ENCODE results near the gene AKNA.

Gene AKNA

DNA sequence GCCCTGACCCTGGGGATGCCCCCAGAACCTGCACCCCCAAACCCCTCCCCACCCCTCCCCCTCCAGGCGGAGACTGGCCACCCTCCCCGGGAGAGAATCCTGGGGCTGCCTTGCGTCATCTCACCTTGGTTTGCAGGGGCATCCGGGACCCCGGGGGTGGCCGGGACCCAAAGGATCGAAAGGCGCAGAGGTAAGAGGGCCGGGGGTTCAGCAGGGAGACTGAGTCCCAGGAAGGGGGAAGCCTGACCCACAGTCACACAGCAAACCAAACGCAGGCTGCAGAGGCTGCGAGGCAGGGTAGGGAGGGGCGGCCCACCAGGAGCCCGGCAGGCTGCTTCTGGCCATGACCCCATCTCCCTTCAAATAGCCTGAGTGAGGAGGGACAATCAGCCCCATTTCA, 98.7 kb downstream of the AKNA start:
- TF ChIP-seq, protein P1, sequence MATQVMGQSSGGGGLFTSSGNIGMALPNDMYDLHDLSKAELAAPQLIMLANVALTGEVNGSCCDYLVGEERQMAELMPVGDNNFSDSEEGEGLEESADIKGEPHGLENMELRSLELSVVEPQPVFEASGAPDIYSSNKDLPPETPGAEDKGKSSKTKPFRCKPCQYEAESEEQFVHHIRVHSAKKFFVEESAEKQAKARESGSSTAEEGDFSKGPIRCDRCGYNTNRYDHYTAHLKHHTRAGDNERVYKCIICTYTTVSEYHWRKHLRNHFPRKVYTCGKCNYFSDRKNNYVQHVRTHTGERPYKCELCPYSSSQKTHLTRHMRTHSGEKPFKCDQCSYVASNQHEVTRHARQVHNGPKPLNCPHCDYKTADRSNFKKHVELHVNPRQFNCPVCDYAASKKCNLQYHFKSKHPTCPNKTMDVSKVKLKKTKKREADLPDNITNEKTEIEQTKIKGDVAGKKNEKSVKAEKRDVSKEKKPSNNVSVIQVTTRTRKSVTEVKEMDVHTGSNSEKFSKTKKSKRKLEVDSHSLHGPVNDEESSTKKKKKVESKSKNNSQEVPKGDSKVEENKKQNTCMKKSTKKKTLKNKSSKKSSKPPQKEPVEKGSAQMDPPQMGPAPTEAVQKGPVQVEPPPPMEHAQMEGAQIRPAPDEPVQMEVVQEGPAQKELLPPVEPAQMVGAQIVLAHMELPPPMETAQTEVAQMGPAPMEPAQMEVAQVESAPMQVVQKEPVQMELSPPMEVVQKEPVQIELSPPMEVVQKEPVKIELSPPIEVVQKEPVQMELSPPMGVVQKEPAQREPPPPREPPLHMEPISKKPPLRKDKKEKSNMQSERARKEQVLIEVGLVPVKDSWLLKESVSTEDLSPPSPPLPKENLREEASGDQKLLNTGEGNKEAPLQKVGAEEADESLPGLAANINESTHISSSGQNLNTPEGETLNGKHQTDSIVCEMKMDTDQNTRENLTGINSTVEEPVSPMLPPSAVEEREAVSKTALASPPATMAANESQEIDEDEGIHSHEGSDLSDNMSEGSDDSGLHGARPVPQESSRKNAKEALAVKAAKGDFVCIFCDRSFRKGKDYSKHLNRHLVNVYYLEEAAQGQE (IDR thresholded peaks at IDR 0.05; ENCODE audit: insufficient read depth in 1 of 2, low read depth in 2 of 2, low read length in 2 of 2): no peak
- no peak for TF ChIP-seq POLR2AphosphoS5 (IDR thresholded peaks at IDR 0.05; ENCODE audit: low read depth, low read length)
- no peak for TF ChIP-seq SIN3A (IDR thresholded peaks at IDR 0.05; ENCODE audit: borderline replicate concordance, insufficient read depth, low read length)
- no peak for TF ChIP-seq FOXP2 (optimal IDR thresholded peaks at IDR 0.05; ENCODE audit: borderline replicate concordance, extremely low read depth, extremely low read length, insufficient read depth)

DNA sequence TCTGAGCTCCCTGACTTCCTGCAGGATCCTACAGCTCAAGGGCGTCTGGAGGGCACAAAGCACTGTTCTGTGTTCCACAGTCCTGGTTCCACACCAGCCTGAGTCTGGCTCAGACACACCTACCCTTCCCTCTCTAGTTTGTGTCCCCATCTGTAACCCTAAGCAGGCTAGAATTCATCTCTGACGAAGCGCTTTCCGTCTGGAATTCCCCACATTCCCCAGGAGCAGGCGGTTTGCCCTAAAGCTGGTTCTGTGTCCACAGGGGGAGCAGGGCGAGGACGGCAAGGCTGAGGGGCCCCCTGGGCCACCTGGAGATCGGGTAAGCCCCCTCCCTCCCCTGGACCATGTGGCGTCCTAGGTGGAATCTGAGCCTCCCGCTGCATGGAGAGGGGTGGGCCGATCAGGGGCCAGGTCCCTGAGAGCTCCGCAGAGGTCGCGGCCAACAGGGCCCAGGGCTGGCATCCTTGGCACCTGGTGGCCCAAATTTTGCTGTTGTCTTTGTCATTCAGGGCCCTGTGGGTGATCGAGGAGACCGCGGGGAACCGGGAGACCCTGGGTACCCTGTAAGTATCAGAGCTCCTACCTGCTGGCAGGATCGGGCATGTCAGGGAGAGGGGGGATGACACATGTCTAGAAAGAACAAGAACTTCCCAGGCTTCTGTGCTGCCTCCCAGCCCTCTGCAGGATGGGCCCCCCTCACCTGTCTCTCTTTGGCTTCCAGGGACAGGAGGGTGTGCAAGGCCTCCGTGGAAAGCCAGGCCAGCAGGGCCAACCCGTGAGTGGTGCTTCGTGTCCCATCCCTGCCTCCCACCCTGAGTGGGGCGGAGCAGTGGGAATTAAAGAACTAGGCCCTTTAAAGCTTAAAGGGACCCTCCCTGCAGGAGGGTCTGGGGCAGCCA, 99.3 kb downstream of the AKNA start:
- no peak for TF ChIP-seq FOXP2 (optimal IDR thresholded peaks at IDR 0.05; ENCODE audit: borderline replicate concordance, extremely low read depth, extremely low read length, insufficient read depth)
- TF ChIP-seq, protein P1 (IDR thresholded peaks at IDR 0.05; ENCODE audit: insufficient read depth in 1 of 2, low read depth in 2 of 2, low read length in 2 of 2): no peak
- TF ChIP-seq SIN3A (IDR thresholded peaks at IDR 0.05; ENCODE audit: borderline replicate concordance, insufficient read depth, low read length): no peak
- TF ChIP-seq TAF1 (IDR thresholded peaks at IDR 0.05; ENCODE audit: borderline replicate concordance, insufficient read depth, low read length): no peak

DNA sequence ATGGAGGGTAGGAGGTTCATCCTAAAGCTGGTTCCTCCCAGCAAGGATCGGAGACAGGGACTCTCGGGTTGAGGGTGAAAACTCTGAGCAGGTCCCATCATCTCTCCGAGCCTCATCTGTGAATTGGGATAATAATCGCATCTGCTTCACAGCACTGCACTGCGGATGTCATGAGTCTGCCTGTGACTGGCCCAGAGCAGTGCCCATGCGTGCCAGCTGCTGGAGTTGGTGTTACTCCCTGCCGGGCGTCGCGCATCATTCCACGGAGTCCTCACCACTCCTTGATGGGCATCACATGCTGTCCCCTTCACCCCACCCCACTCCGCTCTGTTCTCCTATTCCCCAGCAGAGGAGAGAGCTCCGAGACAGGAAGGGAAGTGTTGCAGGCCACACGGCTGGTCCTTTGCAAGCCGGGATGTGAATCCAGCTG, 100.0 kb downstream of the AKNA start:
- TF ChIP-seq SIN3A (IDR thresholded peaks at IDR 0.05; ENCODE audit: borderline replicate concordance, insufficient read depth, low read length): no peak
- TF ChIP-seq FOXP2 (optimal IDR thresholded peaks at IDR 0.05; ENCODE audit: borderline replicate concordance, extremely low read depth, extremely low read length, insufficient read depth): no peak

DNA sequence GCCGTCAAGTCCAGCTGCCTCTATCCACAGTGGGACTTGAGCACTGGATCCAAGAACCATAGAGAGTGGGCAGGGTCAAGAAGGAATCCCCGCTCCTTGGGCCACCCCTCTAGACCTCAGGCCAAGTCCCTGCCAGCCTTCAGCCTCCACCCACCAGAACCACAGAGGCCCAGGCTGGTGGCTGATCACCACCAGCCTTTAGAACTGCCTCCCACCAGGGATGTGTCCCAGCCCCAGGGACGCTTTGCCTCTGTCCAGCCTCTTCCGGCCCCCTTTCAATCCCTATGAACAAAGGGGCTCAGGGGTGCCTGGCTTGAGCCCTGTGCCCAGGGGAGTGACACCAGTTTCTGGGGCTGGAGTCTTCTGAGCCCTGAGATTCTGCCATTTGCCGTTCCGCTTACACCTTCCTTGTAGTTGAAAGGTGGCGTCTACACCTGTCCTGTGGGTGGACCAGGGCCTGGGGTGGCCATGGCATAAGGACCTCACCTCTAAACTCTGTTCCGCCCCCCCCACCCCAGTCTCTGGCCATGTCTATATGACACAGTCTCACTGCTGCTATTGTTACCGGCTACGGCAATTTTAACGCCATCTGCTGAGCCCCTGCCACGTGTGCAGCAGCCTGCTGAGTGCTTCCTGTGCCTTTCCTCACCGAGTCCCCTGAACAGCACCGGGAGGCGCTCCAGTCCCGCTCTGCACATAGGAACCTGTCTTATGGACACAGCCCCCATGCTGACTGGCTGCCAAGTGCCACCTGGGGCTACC, 100.6 kb downstream of the AKNA start:
- TF ChIP-seq, protein P1 (IDR thresholded peaks at IDR 0.05; ENCODE audit: insufficient read depth in 1 of 2, low read depth in 2 of 2, low read length in 2 of 2): no peak
- TF ChIP-seq TAF1 (IDR thresholded peaks at IDR 0.05; ENCODE audit: borderline replicate concordance, insufficient read depth, low read length): no peak
- TF ChIP-seq SIN3A (IDR thresholded peaks at IDR 0.05; ENCODE audit: borderline replicate concordance, insufficient read depth, low read length): no peak
- TF ChIP-seq POLR2AphosphoS5 (IDR thresholded peaks at IDR 0.05; ENCODE audit: low read depth, low read length): no peak
- no peak for TF ChIP-seq FOXP2 (optimal IDR thresholded peaks at IDR 0.05; ENCODE audit: borderline replicate concordance, extremely low read depth, extremely low read length, insufficient read depth)

DNA sequence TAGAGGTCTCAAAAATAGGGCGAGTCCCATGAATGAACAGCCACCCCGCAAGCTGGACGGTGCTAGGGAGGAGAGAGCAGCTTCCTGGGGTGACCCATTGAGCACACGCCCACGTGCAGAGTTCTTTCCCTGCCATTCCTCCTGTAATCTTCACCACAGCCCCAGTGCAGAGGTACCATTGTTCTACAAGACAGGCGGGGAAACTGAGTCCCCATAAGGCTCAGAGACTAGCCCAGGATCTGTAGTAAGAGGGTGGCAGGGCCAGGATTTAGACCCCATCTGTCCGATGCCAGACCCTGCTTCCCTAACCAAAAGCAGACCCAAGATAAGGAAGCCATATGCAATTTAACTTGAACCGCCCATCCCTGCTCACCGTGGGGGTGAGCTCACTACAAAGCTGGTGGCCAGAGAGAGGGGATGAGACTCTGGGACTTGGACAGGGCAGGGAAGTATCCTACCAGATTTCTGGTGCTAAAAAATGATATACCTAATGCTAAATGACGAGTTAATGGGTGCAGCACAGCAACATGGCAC, 101.6 kb downstream of the AKNA start:
- TF ChIP-seq, protein P1 (IDR thresholded peaks at IDR 0.05; ENCODE audit: insufficient read depth in 1 of 2, low read depth in 2 of 2, low read length in 2 of 2): no peak
- TF ChIP-seq SIN3A (IDR thresholded peaks at IDR 0.05; ENCODE audit: borderline replicate concordance, insufficient read depth, low read length) (no peak), POLR2AphosphoS5 (IDR thresholded peaks at IDR 0.05; ENCODE audit: low read depth, low read length) (no peak), FOXP2 (optimal IDR thresholded peaks at IDR 0.05; ENCODE audit: borderline replicate concordance, extremely low read depth, extremely low read length, insufficient read depth) (no peak), TAF1 (IDR thresholded peaks at IDR 0.05; ENCODE audit: borderline replicate concordance, insufficient read depth, low read length) (no peak)

Measured in PFSK-1 (cell line).